ENCODE measurements around the gene PTPRU. TPM values are rescaled to one million over a fixed set of nuclear protein-coding genes. Genes with fewer than 3 reads are reported as not detected.

Gene PTPRU
- total and polyA plus RNA-seq, 5 donors from 2014 or later: not detected

DNA sequence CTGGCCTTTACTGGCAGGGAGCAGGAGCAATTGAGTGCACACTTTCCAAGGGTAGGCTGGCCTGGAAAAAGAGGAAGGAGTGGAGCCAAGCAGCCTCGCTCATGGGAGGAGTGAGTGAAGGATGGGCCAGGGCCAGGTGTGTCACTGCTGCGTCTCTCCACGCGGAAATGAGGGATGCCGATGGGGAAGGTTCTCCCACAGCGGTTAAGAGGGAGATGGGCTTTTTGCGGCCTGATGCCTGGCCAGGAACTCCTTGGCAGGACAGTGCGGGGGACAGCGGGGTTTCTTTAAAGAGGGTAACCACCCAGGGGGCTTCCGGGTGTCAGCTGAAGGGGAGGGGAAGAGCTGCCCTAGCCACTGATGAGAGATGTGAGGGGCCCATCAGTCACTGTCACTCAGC is 82.4 kb downstream of the PTPRU start:
- Histone ChIP-seq H3K9me3 (ENCODE audit: control insufficient read depth in 2 of 2, low read length in 2 of 2) (no peaks in the 10 kb centered on the region), H3K4me3 (ENCODE audit: low read depth, low read length) (no peak overlapping the region), H3K4me1 (ENCODE audit: control insufficient read depth, insufficient read depth, low read length, poor library complexity, severe bottlenecking) (no peaks in the 10 kb centered on the region), H3K27me3 (ENCODE audit: control insufficient read depth, insufficient read depth, low read length) (no peaks in the 10 kb centered on the region), H3K27ac (ENCODE audit: insufficient read depth, low read length, poor library complexity, severe bottlenecking) (no peak overlapping the region), H3K36me3 (ENCODE audit: control insufficient read depth, insufficient read depth, low read length) (no peaks in the 10 kb centered on the region)
- Mint-ChIP-seq H3K36me3 (no peaks in the 10 kb centered on the region), H3K9me3 (no peaks in the 10 kb centered on the region), H3K27ac (peak overlapping the region in 1 of 3 donors; percentile 49), H3K4me1 (no peaks in the 10 kb centered on the region), H3K27me3 (no peaks in the 10 kb centered on the region), H3K4me3 (no peak overlapping the region)
- DNase-seq: no peak
- no peak for ATAC-seq (ENCODE audit: low read depth in 2 of 2)

DNA sequence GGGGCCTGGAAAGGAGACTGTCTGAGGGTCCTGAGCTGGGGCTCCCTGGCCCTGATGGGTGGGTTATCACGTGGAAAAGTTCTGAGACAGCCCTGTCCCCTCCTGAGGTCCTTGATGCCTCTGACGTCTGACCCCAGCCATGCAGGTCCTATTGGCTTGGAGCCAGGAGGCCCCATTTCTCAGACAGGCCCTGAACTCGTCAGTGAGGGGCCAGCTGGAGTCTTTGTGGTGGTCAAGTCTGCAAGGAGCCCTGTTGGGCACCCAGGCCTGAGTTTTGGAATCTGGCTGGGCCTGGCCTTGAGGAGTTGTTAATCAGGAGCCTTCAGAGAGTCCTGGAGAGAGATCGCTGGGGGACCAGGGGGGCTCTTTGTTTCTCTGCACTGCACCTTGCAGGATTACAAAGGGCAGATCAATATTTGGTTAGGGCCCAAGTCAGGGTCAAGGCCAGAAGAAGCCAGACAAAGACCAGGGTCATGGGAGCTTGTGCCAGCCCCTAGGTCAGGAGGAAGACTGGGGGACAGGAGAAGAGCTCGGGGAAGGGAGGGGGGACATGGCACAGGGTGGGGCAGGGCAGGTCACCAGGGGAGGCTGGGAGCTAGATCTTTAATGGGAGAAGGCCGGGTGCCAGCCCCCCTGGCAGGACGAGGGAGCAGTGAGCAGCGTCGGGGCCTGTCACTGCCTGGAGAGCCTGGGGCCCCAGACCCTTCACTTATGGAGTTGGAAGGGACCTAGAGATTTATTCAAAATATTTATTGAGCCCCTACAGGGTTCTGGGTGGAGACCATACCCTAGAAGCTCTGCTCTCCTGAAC is 83.2 kb downstream of the PTPRU start:
- Histone ChIP-seq H3K27ac (ENCODE audit: insufficient read depth, low read length, poor library complexity, severe bottlenecking) (no peak overlapping the region), H3K4me3 (ENCODE audit: low read depth, low read length) (no peak overlapping the region), H3K27me3 (ENCODE audit: control insufficient read depth, insufficient read depth, low read length) (no peaks in the 10 kb centered on the region), H3K9me3 (ENCODE audit: control insufficient read depth in 2 of 2, low read length in 2 of 2) (no peaks in the 10 kb centered on the region), H3K4me1 (ENCODE audit: control insufficient read depth, insufficient read depth, low read length, poor library complexity, severe bottlenecking) (no peaks in the 10 kb centered on the region), H3K36me3 (ENCODE audit: control insufficient read depth, insufficient read depth, low read length) (no peaks in the 10 kb centered on the region)
- no peak overlapping the region for H3K4me3 Mint-ChIP-seq
- no peaks in the 10 kb centered on the region for H3K9me3 Mint-ChIP-seq
- no peaks in the 10 kb centered on the region for H3K27me3 Mint-ChIP-seq
- H3K36me3 Mint-ChIP-seq: no peaks in the 10 kb centered on the region
- no peak overlapping the region for H3K27ac Mint-ChIP-seq
- DNase-seq (no peak), ATAC-seq (ENCODE audit: low read depth in 2 of 2) (no peak)
- no peaks in the 10 kb centered on the region for H3K4me1 Mint-ChIP-seq

GRCh38 chr1:29320156-29320940 is 84.0 kb downstream of the PTPRU start:
- no peak for ATAC-seq (ENCODE audit: low read depth in 2 of 2)
- no peak for DNase-seq
- no peak overlapping the region for H3K27ac Mint-ChIP-seq

GRCh38 chr1:29321176-29321575 is 84.9 kb downstream of the PTPRU start:
- ATAC-seq (ENCODE audit: low read depth in 2 of 2) (no peak), DNase-seq (no peak)
- no peak overlapping the region for H3K27ac Mint-ChIP-seq
- no peaks in the 10 kb centered on the region for H3K4me1 ChIP-seq (ENCODE audit: control insufficient read depth, insufficient read depth, low read length, poor library complexity, severe bottlenecking)
- H3K9me3 ChIP-seq (ENCODE audit: control insufficient read depth in 2 of 2, low read length in 2 of 2): no peaks in the 10 kb centered on the region
- H3K4me3 ChIP-seq (ENCODE audit: low read depth, low read length): no peak overlapping the region
- no peaks in the 10 kb centered on the region for H3K36me3 ChIP-seq (ENCODE audit: control insufficient read depth, insufficient read depth, low read length)
- no peak overlapping the region for H3K4me3 Mint-ChIP-seq
- no peaks in the 10 kb centered on the region for H3K27me3 ChIP-seq (ENCODE audit: control insufficient read depth, insufficient read depth, low read length)
- H3K9me3 Mint-ChIP-seq: no peaks in the 10 kb centered on the region
- no peaks in the 10 kb centered on the region for H3K36me3 Mint-ChIP-seq
- no peaks in the 10 kb centered on the region for H3K4me1 Mint-ChIP-seq
- H3K27ac ChIP-seq (ENCODE audit: insufficient read depth, low read length, poor library complexity, severe bottlenecking): no peak overlapping the region
- no peaks in the 10 kb centered on the region for H3K27me3 Mint-ChIP-seq

More at GRCh38 chr1:29320156-29320940, 84.0 kb downstream of the PTPRU start:
- Histone ChIP-seq H3K27ac (ENCODE audit: insufficient read depth, low read length, poor library complexity, severe bottlenecking) (no peak overlapping the region), H3K36me3 (ENCODE audit: control insufficient read depth, insufficient read depth, low read length) (no peaks in the 10 kb centered on the region), H3K27me3 (ENCODE audit: control insufficient read depth, insufficient read depth, low read length) (no peaks in the 10 kb centered on the region), H3K4me1 (ENCODE audit: control insufficient read depth, insufficient read depth, low read length, poor library complexity, severe bottlenecking) (no peaks in the 10 kb centered on the region), H3K4me3 (ENCODE audit: low read depth, low read length) (no peak overlapping the region), H3K9me3 (ENCODE audit: control insufficient read depth in 2 of 2, low read length in 2 of 2) (no peaks in the 10 kb centered on the region)
- Mint-ChIP-seq H3K9me3 (no peaks in the 10 kb centered on the region), H3K36me3 (no peaks in the 10 kb centered on the region), H3K27me3 (no peaks in the 10 kb centered on the region), H3K4me3 (no peak overlapping the region), H3K4me1 (no peaks in the 10 kb centered on the region)

DNA sequence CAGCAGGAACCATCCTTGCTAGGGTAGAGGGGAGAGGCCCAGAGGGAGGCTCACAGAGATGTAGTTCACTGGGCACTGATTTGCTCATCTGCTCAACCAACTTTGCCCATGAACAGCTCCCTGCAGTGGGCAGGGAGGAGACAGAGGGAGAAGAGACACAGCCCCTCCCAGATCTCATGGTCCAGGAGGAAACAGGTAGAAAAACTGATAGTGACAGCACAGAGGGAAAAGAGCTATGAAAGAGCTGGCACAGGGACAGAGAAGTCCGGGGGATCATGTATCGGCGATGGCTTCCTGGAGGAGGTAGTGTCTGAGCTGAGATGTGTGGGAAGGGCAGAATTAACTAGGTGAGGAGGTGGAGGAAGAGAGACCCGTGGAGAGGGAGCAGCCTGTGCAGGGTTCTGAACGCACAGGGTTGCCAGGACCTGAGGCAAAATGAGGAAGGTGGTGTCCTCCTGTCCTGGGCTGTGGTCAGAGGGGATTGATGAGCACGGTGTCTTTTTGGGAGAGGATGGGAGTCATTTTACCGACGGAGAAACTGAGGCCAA is 85.9 kb downstream of the PTPRU start:
- H3K4me3 Mint-ChIP-seq: peak overlapping the region in 1 of 4 donors; percentile 5
- H3K9me3 Mint-ChIP-seq: no peaks in the 10 kb centered on the region
- ATAC-seq (ENCODE audit: low read depth in 2 of 2): no peak
- Histone ChIP-seq H3K36me3 (ENCODE audit: control insufficient read depth, insufficient read depth, low read length) (no peaks in the 10 kb centered on the region), H3K4me1 (ENCODE audit: control insufficient read depth, insufficient read depth, low read length, poor library complexity, severe bottlenecking) (no peaks in the 10 kb centered on the region), H3K27me3 (ENCODE audit: control insufficient read depth, insufficient read depth, low read length) (no peaks in the 10 kb centered on the region), H3K27ac (ENCODE audit: insufficient read depth, low read length, poor library complexity, severe bottlenecking) (no peak overlapping the region), H3K9me3 (ENCODE audit: control insufficient read depth in 2 of 2, low read length in 2 of 2) (no peaks in the 10 kb centered on the region), H3K4me3 (ENCODE audit: low read depth, low read length) (no peak overlapping the region)
- H3K27ac Mint-ChIP-seq: no peak overlapping the region
- H3K4me1 Mint-ChIP-seq: no peaks in the 10 kb centered on the region
- no peak for DNase-seq
- no peaks in the 10 kb centered on the region for H3K36me3 Mint-ChIP-seq
- H3K27me3 Mint-ChIP-seq: no peaks in the 10 kb centered on the region

- Mint-ChIP-seq H3K4me3 (no peak overlapping the region), H3K27ac (no peak overlapping the region), H3K36me3 (no peaks in the 10 kb centered on the region), H3K9me3 (no peaks in the 10 kb centered on the region), H3K27me3 (peaks cover 4% of the 10 kb centered on the region), H3K4me1 (no peaks in the 10 kb centered on the region)
- no peaks in the 10 kb centered on the region for H3K9me3 ChIP-seq (ENCODE audit: control insufficient read depth in 2 of 2, low read length in 2 of 2)
- no peak overlapping the region for H3K4me3 ChIP-seq (ENCODE audit: low read depth, low read length)
- no peaks in the 10 kb centered on the region for H3K36me3 ChIP-seq (ENCODE audit: control insufficient read depth, insufficient read depth, low read length)
- no peaks in the 10 kb centered on the region for H3K4me1 ChIP-seq (ENCODE audit: control insufficient read depth, insufficient read depth, low read length, poor library complexity, severe bottlenecking)
- H3K27ac ChIP-seq (ENCODE audit: insufficient read depth, low read length, poor library complexity, severe bottlenecking): no peak overlapping the region
- ATAC-seq (ENCODE audit: low read depth in 2 of 2) (no peak), DNase-seq (no peak)
- H3K27me3 ChIP-seq (ENCODE audit: control insufficient read depth, insufficient read depth, low read length): no peaks in the 10 kb centered on the region
Measured at GRCh38 chr1:29322861-29323585, 86.7 kb downstream of the PTPRU start.

- no peaks in the 10 kb centered on the region for H3K4me1 ChIP-seq (ENCODE audit: control insufficient read depth, insufficient read depth, low read length, poor library complexity, severe bottlenecking)
- Mint-ChIP-seq H3K9me3 (no peaks in the 10 kb centered on the region), H3K27me3 (peaks cover 4% of the 10 kb centered on the region), H3K27ac (no peak overlapping the region), H3K4me3 (no peak overlapping the region), H3K36me3 (no peaks in the 10 kb centered on the region), H3K4me1 (no peaks in the 10 kb centered on the region)
- ATAC-seq (ENCODE audit: low read depth in 2 of 2) (no peak), DNase-seq (no peak)
- H3K27me3 ChIP-seq (ENCODE audit: control insufficient read depth, insufficient read depth, low read length): no peaks in the 10 kb centered on the region
- no peaks in the 10 kb centered on the region for H3K36me3 ChIP-seq (ENCODE audit: control insufficient read depth, insufficient read depth, low read length)
- no peak overlapping the region for H3K4me3 ChIP-seq (ENCODE audit: low read depth, low read length)
- no peak overlapping the region for H3K27ac ChIP-seq (ENCODE audit: insufficient read depth, low read length, poor library complexity, severe bottlenecking)
- no peaks in the 10 kb centered on the region for H3K9me3 ChIP-seq (ENCODE audit: control insufficient read depth in 2 of 2, low read length in 2 of 2)
Measured at GRCh38 chr1:29323636-29324035, 87.3 kb downstream of the PTPRU start.
